ENCODE data around the gene AGO4. TPM values are rescaled to one million over a fixed set of nuclear protein-coding genes. Genes with fewer than 3 reads are reported as not detected.

Gene AGO4
- total RNA-seq, 1 donor, result 13.5 TPM

DNA sequence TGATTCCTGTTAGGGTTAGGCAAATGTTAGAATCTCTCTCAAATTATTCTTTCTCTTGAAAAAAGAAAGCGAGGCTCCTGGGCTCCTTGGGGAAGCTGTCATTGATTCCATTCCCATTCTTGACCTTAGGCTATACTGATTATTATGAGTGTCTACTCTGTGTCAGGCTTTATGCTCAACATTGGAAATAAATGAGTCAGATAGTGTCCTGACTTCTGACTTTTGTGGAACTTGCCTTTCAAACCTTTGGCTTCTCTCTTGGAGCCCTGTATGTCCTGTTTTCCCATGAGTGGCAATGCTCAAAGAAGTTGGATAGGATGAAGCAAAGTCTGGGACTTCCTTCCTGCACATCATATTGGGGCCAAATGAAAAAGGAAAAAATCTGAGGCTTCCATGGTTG, 86.8 kb downstream of the AGO4 start:
- TF ChIP-seq, protein P1, sequence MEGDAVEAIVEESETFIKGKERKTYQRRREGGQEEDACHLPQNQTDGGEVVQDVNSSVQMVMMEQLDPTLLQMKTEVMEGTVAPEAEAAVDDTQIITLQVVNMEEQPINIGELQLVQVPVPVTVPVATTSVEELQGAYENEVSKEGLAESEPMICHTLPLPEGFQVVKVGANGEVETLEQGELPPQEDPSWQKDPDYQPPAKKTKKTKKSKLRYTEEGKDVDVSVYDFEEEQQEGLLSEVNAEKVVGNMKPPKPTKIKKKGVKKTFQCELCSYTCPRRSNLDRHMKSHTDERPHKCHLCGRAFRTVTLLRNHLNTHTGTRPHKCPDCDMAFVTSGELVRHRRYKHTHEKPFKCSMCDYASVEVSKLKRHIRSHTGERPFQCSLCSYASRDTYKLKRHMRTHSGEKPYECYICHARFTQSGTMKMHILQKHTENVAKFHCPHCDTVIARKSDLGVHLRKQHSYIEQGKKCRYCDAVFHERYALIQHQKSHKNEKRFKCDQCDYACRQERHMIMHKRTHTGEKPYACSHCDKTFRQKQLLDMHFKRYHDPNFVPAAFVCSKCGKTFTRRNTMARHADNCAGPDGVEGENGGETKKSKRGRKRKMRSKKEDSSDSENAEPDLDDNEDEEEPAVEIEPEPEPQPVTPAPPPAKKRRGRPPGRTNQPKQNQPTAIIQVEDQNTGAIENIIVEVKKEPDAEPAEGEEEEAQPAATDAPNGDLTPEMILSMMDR (IDR thresholded peaks at IDR 0.05; ENCODE audit: insufficient read depth, low read length), result no peak
- DNase-seq (ENCODE audit: low read depth), result no peak
- no peak overlapping the region for H3K4me3 ChIP-seq (ENCODE audit: low read depth, low read length)

DNA sequence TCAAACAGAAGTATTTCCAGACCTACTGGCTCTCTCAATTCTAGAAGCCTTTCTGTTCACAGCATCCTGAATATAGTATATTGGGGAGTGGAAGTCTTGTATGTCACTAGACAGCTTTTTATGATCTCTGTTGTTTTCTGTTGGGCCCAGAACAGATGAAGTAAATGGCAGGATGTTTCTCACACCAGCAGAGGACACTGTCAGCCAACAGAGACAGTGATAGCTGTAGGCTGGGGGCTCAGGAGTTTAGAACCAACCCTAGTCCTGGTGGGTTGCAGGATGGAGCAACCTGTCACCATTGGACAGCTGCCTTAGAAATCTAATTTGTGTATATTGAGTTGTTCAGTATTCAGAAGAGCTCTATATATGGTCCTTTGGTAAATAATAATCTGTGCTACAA, 92.1 kb downstream of the AGO4 start:
- H3K4me3 ChIP-seq (ENCODE audit: low read depth, low read length), result no peak overlapping the region
- TF ChIP-seq, protein P1 (IDR thresholded peaks at IDR 0.05; ENCODE audit: insufficient read depth, low read length), result no peak
- DNase-seq (ENCODE audit: low read depth), result no peak

DNA sequence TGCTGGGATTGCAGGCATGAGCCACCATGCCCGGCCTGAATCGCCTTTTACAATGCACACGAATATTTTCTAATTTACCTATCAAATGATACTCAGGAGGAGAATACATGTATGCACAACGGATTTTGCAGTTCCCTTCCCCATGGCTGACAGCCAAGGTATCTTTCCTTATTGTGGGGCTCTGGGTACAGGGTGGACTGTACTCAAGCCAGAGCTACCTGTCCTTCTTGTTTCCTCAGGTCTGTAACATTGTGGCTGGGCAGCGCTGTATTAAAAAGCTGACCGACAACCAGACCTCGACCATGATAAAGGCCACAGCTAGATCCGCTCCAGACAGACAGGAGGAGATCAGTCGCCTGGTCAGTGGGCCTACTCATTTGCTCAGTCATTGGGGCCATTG, 93.4 kb downstream of the AGO4 start:
- no peak for DNase-seq (ENCODE audit: low read depth)
- TF ChIP-seq, protein P1 (IDR thresholded peaks at IDR 0.05; ENCODE audit: insufficient read depth, low read length), result no peak
- no peak overlapping the region for H3K4me3 ChIP-seq (ENCODE audit: low read depth, low read length)

DNA sequence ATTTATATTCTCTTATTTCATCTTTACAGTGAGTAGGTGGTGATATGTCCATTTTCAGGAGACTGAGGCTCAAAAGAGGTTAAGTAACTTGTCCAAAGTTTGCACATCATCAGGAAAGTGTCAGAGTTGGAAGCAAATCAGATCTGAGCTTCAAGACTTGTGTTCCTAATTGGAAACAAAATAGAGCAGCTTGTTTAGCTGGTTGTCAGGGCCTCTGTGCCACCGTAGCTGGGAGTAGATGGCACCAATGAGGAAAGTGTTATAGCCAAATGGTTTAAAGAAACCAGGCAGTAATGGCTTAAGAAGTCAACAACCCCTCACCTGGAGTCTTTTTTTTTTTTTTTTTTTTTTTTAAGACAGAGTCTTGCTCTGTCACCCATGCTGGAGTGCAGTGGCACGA, 94.9 kb downstream of the AGO4 start:
- no peak overlapping the region for H3K4me3 ChIP-seq (ENCODE audit: low read depth, low read length)
- no peak for DNase-seq (ENCODE audit: low read depth)
- TF ChIP-seq, protein P1 (IDR thresholded peaks at IDR 0.05; ENCODE audit: insufficient read depth, low read length), result no peak

Other genes with a start within 250 kb of the AGO4 start
- gene TFAP2E, start 234.7 kb upstream of the AGO4 start, total RNA-seq (ENCODE audit: low replicate concordance), result 0.18 and 0.25 TPM in 2 replicates
- gene PSMB2, start 166.5 kb upstream of the AGO4 start, total RNA-seq (ENCODE audit: low replicate concordance), result 8.8 and 22.1 TPM in 2 replicates
- gene C1orf216, start 89.1 kb upstream of the AGO4 start, total RNA-seq (ENCODE audit: low replicate concordance), result 19.3 and 27.2 TPM in 2 replicates
- gene CLSPN, start 38.0 kb upstream of the AGO4 start, total RNA-seq (ENCODE audit: low replicate concordance), result 1.7 and 40.8 TPM in 2 replicates
- 15.3 and 20.3 TPM in 2 replicates for gene AGO1, start 75.2 kb downstream of the AGO4 start, total RNA-seq (ENCODE audit: low replicate concordance)
- 8.3 and 17.5 TPM in 2 replicates for gene AGO3, start 123.1 kb downstream of the AGO4 start, total RNA-seq (ENCODE audit: low replicate concordance)